ENCODE measurements around the gene CD2BP2.
A peak's percentile ranks its signal among the peaks of the same experiment; 100 is the strongest.
"Not testable (repeated sequence)": the region's sequence is repeated elsewhere in the genome, so short reads cannot be mapped to it uniquely, and the experiment has no call there.

CD2BP2 gene

GRCh38 chr16:30348113-30348512 lies 7.0 kb downstream of the CD2BP2 start:
- no peaks in the 10 kb centered on the region for H3K9me2 ChIP-seq (replicated peaks; ENCODE audit: insufficient read depth, low read length)

GRCh38 chr16:30346286-30346685 lies 8.8 kb downstream of the CD2BP2 start:
- Histone ChIP-seq H3K79me2 (ENCODE audit: insufficient read depth, low read length) (peaks cover 18% of the 10 kb centered on the region), H3K9me3 (ENCODE audit: insufficient read depth, low read length) (no peaks in the 10 kb centered on the region), H3K36me3 (ENCODE audit: low read length) (no peaks in the 10 kb centered on the region), H3K4me2 (ENCODE audit: low read depth, low read length, poor library complexity, severe bottlenecking) (no peak overlapping the region), H3F3A (ENCODE audit: insufficient read depth) (peaks cover 55% of the 10 kb centered on the region), H3K4me3 (ENCODE audit: insufficient read depth, low read length, poor library complexity, severe bottlenecking) (no peak overlapping the region), H3K9ac (ENCODE audit: low read length) (no peak overlapping the region), H2AFZ (ENCODE audit: low read depth, low read length, severe bottlenecking) (no peak overlapping the region), H3K27ac (ENCODE audit: low read depth, low read length) (peak overlapping the region; percentile 61; the same call in 1 of the 2 replicates), H4K20me1 (ENCODE audit: low read depth, low read length) (no peaks in the 10 kb centered on the region), H3K9me2 (replicated peaks; ENCODE audit: insufficient read depth, low read length) (no peaks in the 10 kb centered on the region), H3K27me3 (ENCODE audit: low read length) (no peaks in the 10 kb centered on the region)
- TF ChIP-seq CTCF (IDR thresholded peaks at IDR 0.05; ENCODE audit: insufficient read depth, low read length, poor library complexity, severe bottlenecking), result no peak
- TF ChIP-seq EZH2phosphoT487 (conservative IDR thresholded peaks at IDR 0.05; ENCODE audit: low read length), result no peak

More at GRCh38 chr16:30348113-30348512, 7.0 kb downstream of the CD2BP2 start:
- no peaks in the 10 kb centered on the region for H3K27me3 ChIP-seq (ENCODE audit: low read length)
- no peak overlapping the region for H3K9ac ChIP-seq (ENCODE audit: low read length)
- H3K4me3 ChIP-seq (ENCODE audit: insufficient read depth, low read length, poor library complexity, severe bottlenecking), result no peak overlapping the region
- no peak overlapping the region for H2AFZ ChIP-seq (ENCODE audit: low read depth, low read length, severe bottlenecking)
- H3K9me3 ChIP-seq (ENCODE audit: insufficient read depth, low read length), result no peaks in the 10 kb centered on the region
- peak overlapping the region; percentile 95; the same call in 1 of the 2 replicates for H3K27ac ChIP-seq (ENCODE audit: low read depth, low read length)
- H3K79me2 ChIP-seq (ENCODE audit: insufficient read depth, low read length), result peaks cover 2% of the 10 kb centered on the region
- no peaks in the 10 kb centered on the region for H4K20me1 ChIP-seq (ENCODE audit: low read depth, low read length)
- peaks cover 65% of the 10 kb centered on the region for H3F3A ChIP-seq (ENCODE audit: insufficient read depth)
- no peaks in the 10 kb centered on the region for H3K36me3 ChIP-seq (ENCODE audit: low read length)
- TF ChIP-seq CTCF (IDR thresholded peaks at IDR 0.05; ENCODE audit: insufficient read depth, low read length, poor library complexity, severe bottlenecking), result no peak
- TF ChIP-seq EZH2phosphoT487 (conservative IDR thresholded peaks at IDR 0.05; ENCODE audit: low read length), result no peak
- no peak overlapping the region for H3K4me2 ChIP-seq (ENCODE audit: low read depth, low read length, poor library complexity, severe bottlenecking)

- not testable (repeated sequence) for H3K9me2 ChIP-seq (replicated peaks; ENCODE audit: insufficient read depth, low read length); H2AFZ ChIP-seq (ENCODE audit: low read depth, low read length, severe bottlenecking); H4K20me1 ChIP-seq (ENCODE audit: low read depth, low read length); H3K9me3 ChIP-seq (ENCODE audit: insufficient read depth, low read length); H3K36me3 ChIP-seq (ENCODE audit: low read length); H3K27me3 ChIP-seq (ENCODE audit: low read length)
- Histone ChIP-seq H3K4me3 (ENCODE audit: insufficient read depth, low read length, poor library complexity, severe bottlenecking) (peak overlapping the region; percentile 81), H3K9ac (ENCODE audit: low read length) (peak overlapping the region; percentile 74), H3F3A (ENCODE audit: insufficient read depth) (peaks cover 33% of the 10 kb centered on the region), H3K79me2 (ENCODE audit: insufficient read depth, low read length) (peaks cover 26% of the 10 kb centered on the region), H3K4me2 (ENCODE audit: low read depth, low read length, poor library complexity, severe bottlenecking) (peak overlapping the region; percentile 89), H3K27ac (ENCODE audit: low read depth, low read length) (peak overlapping the region; percentile 88)
These were observed 11.7 kb downstream of the CD2BP2 start for GRCh38 chr16:30343491-30343820.

GRCh38 chr16:30342751-30343490 lies 12.2 kb downstream of the CD2BP2 start:
- Histone ChIP-seq H3K27ac (ENCODE audit: low read depth, low read length) (peak overlapping the region; percentile 88), H3K4me3 (ENCODE audit: insufficient read depth, low read length, poor library complexity, severe bottlenecking) (peak overlapping the region; percentile 81), H3F3A (ENCODE audit: insufficient read depth) (peaks cover 33% of the 10 kb centered on the region), H3K9me2 (replicated peaks; ENCODE audit: insufficient read depth, low read length) (no peaks in the 10 kb centered on the region), H3K27me3 (ENCODE audit: low read length) (no peaks in the 10 kb centered on the region), H3K9me3 (ENCODE audit: insufficient read depth, low read length) (no peaks in the 10 kb centered on the region), H3K9ac (ENCODE audit: low read length) (peak overlapping the region; percentile 74), H3K36me3 (ENCODE audit: low read length) (no peaks in the 10 kb centered on the region), H2AFZ (ENCODE audit: low read depth, low read length, severe bottlenecking) (no peak overlapping the region), H3K4me2 (ENCODE audit: low read depth, low read length, poor library complexity, severe bottlenecking) (peak overlapping the region; percentile 89), H3K79me2 (ENCODE audit: insufficient read depth, low read length) (peaks cover 26% of the 10 kb centered on the region), H4K20me1 (ENCODE audit: low read depth, low read length) (no peaks in the 10 kb centered on the region)
- TF ChIP-seq CTCF (IDR thresholded peaks at IDR 0.05; ENCODE audit: insufficient read depth, low read length, poor library complexity, severe bottlenecking) (no peak), EZH2phosphoT487 (conservative IDR thresholded peaks at IDR 0.05; ENCODE audit: low read length) (no peak)

Data from SU-DHL-6 (cell line).